GM19193 (cell line): ENCODE data around the gene CDKAL1.

Source experiments
- POLR2A ChIP-seq: IDR thresholded peaks from 4 replicates; pipeline ENCODE4 v1.6.1; 2011; ENCODE audit not compliant: insufficient read depth, insufficient read length; ENCODE audit errors: extremely low read depth

The CDKAL1 gene

GRCh38 chr6:21271428-21272155 is 737.3 kb downstream of the CDKAL1 start:
- no peak for TF ChIP-seq POLR2A

- TF ChIP-seq POLR2A: no peak
These were observed 739.2 kb downstream of the CDKAL1 start for GRCh38 chr6:21273451-21273850.

- TF ChIP-seq POLR2A: no peak
These were observed 740.6 kb downstream of the CDKAL1 start for GRCh38 chr6:21274851-21275250.

GRCh38 chr6:21277601-21278374 is 743.5 kb downstream of the CDKAL1 start:
- no peak for TF ChIP-seq POLR2A

GRCh38 chr6:21278375-21278745 is 744.1 kb downstream of the CDKAL1 start:
- TF ChIP-seq POLR2A: no peak

GRCh38 chr6:21279619-21280018 is 745.4 kb downstream of the CDKAL1 start:
- TF ChIP-seq POLR2A: no peak

GRCh38 chr6:21281366-21281765 is 747.1 kb downstream of the CDKAL1 start:
- no peak for TF ChIP-seq POLR2A
